ENCODE results near the gene KCTD11.

The KCTD11 gene

DNA sequence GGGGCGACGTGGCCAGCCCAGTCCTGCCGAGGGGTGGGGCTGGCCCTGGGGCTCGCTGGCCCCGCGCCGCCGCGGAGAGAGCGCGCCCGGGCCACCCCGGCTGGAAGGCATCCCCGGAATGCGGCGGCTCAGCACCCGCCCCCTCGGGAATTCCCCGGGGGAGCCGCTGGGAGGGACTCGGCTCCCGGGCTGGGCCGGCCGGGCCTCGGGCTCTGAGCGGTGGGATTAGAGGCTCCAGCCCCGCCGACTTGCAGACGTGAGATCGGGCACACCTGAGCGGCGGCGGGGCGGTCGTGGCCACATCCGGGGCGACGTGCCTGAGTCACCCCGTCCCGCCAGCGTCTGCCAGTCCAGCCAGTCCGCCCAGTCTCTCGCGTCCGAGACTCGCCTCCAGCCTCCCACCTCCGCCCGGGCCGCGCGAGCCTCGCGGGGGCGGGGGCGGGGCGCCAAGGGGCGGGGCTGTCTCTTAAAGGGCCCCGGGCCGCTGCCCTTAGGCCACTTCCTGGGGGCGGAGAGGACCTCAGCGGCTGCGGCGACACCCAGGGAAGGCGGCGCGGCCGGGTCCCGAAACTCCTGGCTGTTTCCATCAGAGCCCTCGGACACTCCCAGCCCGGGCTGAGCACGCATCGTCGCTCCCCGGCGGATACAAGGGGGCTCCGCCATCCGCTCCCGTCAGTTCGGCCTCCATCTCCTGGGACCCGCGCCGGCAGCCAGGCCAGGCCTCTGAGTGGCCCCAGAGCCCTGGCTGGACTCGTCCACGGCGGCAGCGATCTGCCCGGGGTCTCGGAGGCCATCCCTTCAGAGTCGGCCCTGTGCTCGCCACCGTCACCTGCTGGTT, at the start of gene KCTD11:
Gene KCTD11 (plus strand): TSS at position 498 of the 838 bp plus-strand sequence.
- DNase-seq: peak; percentile 64

DNA sequence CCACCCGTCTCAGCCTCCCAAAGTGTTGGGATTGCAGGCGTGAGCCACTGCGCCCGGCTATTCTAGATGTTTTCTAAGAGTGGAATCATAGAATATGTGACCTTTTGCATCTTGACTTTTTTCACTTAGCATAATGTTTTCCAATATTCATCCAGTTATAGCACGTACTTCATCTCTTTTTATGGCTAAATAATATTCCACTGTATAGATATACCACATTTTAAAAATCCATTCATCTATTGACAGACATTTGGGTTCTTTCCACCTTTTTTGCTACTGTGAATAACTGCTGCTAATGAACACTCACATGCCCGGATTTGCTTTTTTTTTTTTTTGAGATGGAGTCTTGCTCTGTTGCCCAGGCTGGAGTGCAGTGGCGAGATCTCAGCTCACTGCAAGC, 47.8 kb upstream of the KCTD11 start:
- DNase-seq: no peak

DNA sequence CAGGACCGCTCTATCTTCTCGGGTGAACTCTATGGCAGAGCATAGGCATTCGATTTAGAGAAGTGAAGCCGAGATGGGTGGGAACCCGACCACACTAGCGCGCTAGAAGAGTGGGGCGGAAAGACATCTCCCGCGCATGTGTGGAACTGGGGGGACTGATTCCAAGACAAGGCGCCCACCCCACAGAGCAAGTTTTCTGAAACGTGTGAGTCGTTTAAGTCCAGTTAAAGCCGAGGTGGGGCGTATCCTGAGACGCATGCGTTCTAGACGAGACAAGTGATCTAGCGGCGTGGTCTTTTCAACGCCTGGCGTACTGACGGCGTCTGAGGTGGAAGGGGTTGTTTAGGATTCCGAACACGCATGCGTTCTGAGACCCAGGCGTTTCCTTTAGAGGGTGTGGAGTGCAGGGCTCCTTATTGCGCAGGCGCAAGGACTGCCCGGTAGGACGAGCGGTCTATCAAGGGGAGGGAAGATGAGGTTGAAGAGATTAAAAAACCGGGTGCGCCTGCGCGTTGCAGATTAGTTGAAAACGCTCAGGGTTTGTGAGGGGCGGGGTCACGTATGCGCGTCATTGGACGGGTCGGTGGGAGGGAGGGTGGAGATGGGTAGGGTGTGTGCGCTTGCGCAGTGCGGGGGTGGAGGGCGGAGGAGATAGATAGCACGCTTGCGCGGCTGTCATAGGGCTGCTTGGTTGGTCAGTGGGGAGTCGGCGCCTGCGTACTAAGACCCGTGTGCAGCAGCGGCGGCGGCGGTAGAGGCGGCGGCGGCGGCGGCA, 44.9 kb upstream of the KCTD11 start, which contains the start of gene EIF5A:
Gene EIF5A (plus strand): TSS at position 718 of the 775 bp plus-strand sequence. CDS start 2,008 bp downstream, outside the sequence.
- peak; percentile 98 for DNase-seq

DNA sequence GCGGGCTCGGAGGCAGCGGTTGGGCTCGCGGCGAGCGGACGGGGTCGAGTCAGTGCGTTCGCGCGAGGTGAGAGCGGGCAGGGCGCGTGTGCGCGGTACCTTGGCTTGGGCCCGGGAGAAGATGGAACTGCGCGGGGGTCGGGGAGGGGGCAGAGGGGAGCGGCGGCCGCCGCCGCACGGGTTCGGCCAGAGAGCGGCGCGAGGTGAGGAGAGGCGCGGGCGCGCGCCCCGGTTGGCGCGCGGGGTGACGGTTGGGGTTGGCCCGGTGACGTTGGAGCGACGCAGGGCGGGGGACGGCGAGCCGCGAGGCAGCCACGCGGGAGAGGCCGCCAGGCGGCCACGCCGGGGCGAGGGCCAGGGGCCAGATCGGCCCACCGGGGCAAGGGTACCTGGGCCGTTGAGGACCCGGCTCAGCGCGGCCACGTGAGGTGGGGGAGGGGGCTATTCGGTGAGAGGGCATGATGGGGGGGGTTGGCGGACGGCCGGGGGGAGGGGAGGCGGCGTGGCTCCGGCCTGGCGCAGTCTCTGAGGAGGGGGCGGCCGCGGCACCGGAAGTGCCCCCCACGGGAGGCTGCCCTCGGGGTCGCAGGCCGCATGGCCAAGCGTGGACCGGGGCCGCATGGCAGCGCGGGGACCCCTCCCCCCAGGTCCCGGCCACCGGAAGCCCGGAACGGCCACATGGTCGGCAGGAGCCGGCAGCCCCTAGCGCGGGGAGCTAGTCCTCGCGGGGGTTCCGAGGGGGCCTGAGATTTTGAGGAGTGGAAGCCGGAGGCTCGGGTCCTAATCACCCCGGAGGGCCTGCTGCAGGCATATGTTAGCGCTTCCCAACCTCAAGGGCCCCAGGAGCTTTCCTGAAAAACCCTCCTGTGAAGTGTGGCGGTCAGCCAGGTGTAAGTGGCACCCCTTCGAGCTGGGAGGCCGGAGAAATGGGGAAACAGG, 44.0 kb upstream of the KCTD11 start:
- DNase-seq: peak; percentile 65

DNA sequence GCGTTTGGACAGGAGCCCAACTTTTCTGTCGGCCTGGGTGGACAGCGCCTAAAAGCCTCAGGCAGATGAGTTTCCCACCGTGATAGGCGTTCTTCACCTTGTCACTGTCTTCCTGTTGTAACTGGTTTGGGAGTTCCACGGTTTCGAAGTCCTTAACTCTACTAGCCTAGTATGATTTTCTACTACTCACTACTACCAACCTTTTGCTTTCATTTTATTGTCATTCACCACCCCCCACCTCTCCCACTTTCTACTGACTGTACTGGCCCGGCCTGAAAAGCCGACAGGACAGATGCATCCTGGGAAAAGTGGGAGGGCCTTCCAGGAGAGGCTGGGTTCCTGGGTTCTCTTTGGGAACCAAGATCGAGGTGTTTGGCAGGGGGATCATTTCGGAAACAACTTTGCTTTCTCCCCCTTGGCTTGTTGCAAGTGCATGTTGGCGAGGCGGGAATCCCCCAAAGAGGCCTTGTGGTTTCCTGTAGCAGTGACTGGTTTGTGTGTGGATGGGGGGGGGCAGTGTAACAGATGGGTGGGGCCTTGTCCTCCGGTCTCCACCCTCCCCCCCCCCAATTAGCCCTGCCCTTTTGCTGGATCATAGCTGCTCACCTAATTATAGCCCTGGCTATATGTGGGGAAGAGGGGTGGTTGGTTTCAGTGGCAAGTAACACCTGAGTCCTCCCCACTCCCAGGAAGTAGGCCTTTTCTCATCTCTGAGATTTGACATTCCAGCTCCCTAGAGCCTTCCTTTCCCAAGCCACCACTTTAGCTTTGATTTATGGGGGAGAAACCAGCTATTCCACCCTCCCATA, 43.1 kb upstream of the KCTD11 start:
- peak; percentile 80 for DNase-seq

DNA sequence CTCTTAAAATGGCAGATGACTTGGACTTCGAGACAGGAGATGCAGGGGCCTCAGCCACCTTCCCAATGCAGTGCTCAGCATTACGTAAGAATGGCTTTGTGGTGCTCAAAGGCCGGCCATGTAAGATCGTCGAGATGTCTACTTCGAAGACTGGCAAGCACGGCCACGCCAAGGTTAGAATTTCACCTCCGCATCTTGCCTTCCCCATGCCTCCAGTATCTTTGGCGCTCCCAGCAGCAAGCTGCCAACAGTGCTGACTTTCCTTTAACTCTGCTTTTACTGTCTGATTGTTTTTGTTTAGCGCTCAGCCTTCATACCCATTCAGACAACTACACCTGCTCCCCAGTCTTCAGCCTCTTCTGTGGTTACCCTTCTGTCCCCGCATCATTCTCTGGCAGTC, 42.3 kb upstream of the KCTD11 start:
- DNase-seq: no peak

DNA sequence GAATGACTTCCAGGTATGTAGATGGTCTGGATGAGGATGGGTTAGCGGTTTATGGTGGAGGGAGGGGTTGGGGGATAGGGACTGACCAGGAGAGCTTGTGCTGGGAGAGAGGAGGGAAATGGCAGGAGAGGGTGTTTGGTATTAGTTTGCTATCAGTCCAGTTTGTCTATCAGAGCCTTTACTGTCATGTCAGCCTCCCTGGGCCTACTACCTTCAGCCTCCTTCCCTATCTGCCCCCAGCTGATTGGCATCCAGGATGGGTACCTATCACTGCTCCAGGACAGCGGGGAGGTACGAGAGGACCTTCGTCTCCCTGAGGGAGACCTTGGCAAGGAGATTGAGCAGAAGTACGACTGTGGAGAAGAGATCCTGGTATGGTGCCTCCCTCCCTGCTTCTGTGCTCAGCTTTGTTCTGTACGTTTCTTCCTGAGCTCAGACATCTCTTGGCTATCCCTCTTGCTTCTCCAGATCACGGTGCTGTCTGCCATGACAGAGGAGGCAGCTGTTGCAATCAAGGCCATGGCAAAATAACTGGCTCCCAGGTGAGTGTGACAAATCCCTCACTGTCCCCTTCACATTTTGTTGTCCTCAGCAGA, 40.8 kb upstream of the KCTD11 start:
- no peak for DNase-seq

DNA sequence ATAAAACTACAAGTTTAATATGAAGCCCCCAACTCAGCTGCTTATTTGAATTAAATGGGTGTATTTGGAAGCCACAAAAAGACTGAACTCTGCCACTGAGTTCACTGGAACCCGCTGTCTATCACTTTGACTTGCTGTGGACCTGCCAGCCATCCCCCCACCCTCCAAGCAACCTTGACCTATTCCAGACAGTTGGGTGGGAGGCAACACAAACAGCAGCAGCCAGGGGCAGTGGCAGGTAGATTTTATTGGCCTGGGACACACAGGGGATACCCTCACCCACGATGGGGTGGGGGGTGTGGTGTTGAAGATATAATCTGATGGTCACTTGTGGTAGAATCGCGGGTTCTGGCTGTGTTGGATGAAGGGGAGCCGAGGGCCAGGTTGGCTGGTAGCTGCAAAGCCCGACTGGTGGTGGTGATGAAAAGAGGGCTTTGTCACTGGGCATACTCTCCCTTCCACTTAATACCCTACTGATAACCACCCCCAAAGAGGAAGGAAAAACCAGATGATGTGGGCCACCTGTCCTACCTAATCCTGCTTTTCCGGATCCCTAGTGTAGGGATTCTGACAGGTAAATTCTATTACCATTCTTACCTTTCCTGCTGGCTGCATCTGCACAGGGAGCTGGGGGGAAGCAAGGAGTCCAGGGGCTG, 39.4 kb upstream of the KCTD11 start:
- DNase-seq: no peak

DNA sequence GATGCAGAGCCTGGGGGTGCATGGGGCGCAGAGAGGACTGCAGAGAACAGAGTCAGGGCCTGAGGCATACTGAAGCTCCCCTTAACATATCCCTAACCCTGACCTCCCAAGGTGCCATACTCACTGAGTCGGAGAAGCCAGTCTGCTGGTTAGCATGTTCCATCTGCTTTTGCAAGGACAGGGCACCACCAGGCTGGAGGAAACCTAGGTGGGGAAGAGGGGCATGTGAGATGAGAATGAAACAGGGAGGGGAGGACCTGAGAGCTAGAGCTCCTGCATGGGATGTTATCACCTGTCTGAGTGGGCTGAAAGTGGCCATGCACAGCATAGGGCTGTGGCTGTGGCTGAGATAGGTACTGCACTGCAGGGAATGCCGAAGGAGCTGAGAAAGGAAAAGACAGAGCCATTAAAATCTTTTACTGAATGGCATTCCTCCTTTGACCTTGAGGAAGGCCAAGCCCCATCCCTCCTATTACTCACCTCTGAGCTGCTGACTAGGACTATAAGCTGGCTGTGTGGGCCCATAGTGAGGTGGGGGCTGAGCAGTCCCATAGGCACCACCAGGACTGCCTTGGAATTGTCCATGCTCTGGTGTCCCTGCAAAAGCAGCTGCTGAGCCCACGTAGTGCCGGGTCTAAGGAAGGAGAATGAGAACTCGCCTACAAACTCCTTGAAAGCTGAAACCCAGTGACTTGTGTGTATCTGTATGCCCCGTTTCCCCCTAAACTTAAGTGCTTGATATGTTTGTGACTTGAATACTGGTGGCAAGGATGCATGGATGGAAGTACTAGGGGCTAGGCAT, 38.7 kb upstream of the KCTD11 start:
- DNase-seq: no peak

DNA sequence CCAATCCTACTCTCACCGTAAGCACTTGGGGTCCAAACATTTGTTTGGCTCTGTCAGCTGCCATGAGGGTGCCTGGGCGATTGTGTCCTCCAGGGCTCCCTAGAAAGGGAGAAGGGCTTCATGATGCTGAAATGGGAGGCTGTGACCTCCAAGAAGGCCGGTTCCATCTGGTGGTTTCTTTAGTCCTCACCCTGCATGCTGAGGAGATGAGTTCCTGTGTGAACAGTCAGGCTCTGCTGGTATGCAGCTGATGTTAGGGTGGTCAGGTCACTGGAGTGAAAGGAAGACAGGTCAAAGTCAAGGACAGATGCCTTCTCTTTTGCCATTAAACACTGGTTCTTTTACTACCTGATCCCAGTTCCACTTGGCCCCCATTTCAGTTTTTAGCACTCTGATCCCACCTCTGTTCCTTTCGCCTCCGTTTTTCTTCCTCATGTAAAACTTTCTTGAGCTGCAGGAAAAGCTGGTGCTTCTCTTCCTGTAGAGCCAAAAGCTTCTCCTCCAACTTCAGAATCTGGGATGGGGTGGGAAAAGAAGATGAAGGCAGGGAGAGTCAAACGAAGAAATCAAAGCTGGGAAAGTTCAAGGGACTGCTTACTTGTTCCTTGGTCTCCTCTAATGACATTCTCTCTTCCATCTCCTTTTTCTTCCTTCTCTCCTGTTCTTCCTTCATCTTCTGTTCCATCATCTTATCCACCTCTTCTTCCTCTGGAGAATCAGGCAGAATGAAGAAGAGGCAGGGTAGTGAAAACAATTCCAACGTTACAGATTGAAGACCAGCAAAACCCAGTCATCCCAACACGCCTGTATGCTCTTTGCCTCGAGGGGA, 37.9 kb upstream of the KCTD11 start:
- DNase-seq: no peak

DNA sequence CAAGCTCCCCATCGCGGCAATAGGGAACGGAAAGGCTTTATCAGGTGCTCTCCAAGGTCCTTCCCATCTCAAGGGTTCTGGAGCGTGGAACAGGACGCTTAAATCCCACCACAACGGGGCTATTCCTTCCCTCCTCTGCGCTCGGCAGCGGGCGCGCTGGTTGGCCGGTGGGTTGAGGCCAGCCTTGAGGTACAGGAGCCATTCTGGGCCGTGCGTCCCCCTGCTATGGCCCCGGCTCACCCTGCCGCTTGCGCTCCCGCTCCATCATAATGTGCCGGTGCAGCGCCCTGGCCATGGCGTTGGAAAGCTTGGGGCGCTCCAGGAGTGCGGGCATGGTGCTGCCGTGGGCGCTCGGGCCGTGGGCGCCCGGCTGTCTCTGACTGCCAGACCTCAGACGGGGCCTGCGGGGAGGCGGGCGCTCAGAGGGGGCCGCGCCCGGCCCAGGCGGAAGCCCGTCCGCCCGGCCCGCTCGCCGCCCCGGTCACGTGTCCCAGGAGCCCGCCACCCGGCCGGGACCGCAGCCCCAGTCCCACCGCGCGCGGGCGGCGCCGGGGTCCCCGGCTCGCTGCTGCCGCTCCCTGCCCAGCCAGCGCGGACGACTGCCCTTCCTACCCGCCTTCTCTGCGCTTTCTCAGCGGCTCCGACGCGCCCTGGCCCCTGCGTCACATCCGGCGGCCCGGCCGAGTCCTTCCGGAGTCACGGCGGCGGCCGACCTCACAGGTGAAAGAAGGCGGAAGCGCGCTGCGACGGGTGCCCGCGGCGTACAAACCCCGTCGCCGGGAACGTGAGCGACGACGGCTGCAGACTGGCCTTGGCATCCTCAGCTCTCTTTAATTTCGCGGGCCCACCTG, 37.0 kb upstream of the KCTD11 start, which contains the start of gene GPS2:
Gene GPS2 (minus strand): TSS at position 642 of the 851 bp plus-strand sequence. CDS start 308 bp downstream, at position 334.
- DNase-seq: peak; percentile 88

DNA sequence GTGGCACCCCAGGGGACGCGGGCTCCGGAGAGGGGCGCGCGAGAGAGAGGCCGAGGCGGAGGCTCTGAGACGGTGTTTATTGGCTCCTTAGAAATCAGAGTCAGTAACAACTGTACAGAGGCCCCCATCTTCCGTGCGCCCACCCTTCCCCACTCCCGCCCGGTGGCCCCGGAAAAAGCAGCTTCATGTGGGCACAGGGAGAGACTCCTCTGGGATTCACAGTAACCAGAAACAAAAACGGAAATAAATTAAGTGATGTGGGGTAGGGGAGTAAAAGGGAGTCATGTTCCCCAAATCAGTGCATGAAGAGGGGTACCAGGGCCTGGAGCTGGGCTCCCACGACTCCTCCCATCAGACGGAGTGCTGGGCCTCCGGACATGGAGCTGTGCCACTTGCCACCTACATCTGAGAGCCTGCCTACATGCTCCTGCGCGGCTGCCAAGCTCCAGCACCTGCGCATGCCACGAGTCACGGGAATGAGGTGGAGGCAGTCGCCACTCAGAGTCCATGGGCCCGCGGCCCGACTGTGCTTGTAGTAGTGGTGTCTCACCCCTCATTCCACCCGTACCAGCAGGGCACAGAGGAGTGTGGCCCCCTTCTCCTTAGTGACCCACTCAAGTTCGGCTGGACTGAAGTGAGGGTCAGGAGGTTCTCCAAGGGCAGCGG, 36.3 kb upstream of the KCTD11 start:
- DNase-seq: no peak

DNA sequence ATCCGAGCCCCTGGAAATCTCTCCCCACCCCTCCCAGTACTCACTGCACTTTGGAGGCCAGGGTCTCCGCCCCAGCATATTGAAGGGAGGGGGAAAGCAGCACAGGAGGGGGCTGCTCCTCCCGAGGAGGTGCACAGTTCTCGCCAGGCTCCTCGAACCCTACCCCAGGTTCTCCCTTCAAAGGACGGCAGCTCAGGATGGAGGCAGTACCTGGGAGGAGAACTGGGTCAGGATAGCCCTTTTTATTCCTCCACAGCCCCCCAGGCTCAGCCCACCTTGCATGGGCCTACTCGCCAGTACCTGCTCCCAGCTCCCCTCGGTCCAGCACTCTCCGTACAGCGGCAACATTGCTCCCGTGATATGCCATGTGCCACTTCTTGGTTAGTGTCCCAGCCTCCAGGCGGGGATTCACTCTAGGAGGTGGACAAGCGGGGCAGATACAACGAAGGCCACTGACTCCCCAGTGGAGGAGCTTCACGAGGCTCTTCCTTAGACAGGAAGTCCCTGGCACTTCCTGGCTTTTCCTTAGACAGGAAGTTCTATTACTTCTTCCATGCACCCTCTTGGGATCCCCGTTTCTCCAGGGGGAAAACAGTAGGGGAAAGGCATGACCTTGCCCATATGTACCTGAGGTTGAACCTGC, 34.7 kb upstream of the KCTD11 start:
- no peak for DNase-seq

DNA sequence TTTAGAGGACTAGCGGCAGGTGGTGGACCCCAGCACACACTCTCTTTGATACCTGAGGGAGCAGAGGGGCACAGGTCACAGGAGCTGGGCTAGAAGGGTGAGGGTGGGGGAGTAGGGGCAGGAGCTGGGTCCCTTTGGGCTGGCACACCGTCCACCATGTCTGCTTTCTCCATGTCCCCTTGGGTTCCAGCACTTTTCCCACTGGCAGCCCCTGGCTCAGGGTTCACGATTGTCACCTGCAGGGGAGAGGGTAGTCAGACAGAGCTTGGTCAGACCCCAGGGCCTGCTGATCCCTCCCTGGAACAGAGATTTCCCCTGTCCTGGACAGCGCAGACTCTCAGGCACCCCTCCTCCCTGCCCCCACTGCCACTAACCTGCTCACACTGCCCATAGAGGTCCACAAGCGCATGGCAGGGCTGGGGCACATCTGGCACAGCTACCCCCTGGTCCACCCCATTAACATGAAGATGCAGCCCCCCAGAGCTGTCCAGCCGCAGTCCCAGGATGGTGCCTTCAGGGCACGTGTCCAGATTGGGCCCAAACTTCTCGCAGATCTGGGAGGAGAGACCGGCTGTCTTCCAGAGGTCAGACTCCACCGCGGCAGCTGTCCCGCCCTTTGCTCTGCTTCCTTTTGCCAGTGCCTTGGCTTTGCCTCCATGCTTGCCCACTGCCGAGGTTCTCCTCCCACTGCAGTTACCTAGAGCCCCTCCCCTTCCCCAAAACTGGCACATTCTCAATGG, 33.7 kb upstream of the KCTD11 start:
- DNase-seq: no peak

DNA sequence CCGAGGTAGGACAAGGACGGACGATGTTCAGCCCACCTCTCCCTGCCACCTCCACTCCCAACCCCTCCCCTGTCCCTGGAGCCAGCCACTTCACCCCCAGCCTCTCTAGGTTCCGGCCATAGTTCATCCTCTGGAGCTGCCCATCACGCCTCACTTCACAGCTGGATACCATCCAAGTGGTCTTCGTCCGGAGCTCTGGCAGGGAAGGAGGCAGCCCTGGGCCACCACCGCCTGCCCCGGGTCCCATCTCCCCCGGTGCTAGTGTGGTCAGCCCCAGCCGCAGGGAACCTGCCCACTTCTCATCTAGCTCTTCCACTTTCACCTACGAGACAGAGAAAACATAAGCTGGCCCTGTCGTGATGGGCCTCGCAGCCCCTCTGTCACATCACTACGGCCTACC, 30.5 kb upstream of the KCTD11 start:
- DNase-seq: no peak

DNA sequence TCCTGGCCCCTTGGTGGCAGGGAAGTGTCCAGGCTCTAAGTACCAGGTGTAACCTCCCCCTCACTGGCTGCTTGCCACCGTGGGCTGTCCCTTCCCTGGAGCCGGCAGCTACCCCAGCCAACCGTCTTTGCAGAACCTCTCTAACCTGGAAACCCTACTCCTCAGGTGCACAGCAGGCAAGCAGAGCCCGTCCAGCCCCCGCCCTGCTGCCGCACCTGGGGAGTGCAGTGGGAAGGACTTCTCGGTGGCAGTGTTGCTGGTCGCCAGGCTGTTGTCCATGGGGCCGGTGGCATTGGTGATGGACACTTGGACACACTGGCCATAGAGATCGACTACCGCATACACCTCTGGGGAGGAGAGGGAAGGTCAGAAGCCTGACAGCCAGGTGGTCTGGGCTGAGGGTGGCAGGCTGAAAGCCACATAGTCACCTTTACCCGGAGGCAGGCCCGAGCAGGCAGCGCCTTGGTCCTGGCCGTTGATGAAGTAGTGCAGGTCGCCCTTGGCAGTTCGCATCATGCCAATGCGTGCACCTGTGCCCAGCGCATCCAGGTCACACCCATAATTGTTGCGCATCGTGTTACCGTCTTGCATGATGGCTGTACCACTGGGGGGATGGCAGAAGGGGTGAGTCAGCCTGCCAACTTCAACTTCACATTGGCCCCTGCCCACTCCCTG, 29.3 kb upstream of the KCTD11 start:
- no peak for DNase-seq

All from NCI-H69 (cell line).